Measurements from ENCODE around the gene MMP3.

- TF ChIP-seq SP1 (CRISPR knock-in tag; IDR thresholded peaks at IDR 0.05) (no peak), RAD21 (CRISPR knock-in tag; conservative IDR thresholded peaks at IDR 0.05 in 1 of 2, IDR thresholded peaks at IDR 0.05 in 1 of 2) (no peak), AFF4 (CRISPR knock-in tag; IDR thresholded peaks at IDR 0.05) (no peak), TAF15 (IDR thresholded peaks at IDR 0.05; ENCODE audit: low read depth, low read length) (no peak), ZSCAN29 (IDR thresholded peaks at IDR 0.05) (no peak), RBM14 (IDR thresholded peaks at IDR 0.05; ENCODE audit: borderline replicate concordance, insufficient read depth, low read depth, low read length) (no peak), GTF2F1 (IDR thresholded peaks at IDR 0.05; ENCODE audit: low read depth, low read length) (no peak), EP300 (IDR thresholded peaks at IDR 0.05; ENCODE audit: low read length) (no peak), HMGXB4 (CRISPR knock-in tag; IDR thresholded peaks at IDR 0.05) (no peak), ZNF584 (CRISPR knock-in tag; IDR thresholded peaks at IDR 0.05; ENCODE audit: low read depth) (no peak)
Observed at GRCh38 chr11:102849311-102849710, 5.9 kb upstream of the MMP3 start.
